ENCODE measurements around the gene DDT.
"Not testable (repeated sequence)": the region's sequence is repeated elsewhere in the genome, so short reads cannot be mapped to it uniquely, and the experiment has no call there.

The DDT gene

GRCh38 chr22:23989583-23990244, 15.5 kb upstream of the DDT start:
- DNase-seq (ENCODE audit: low spot score) = not testable (repeated sequence)

GRCh38 chr22:23986538-23987178, 12.4 kb upstream of the DDT start:
- not testable (repeated sequence) for DNase-seq (ENCODE audit: low spot score)

GRCh38 chr22:23986089-23986488, 11.8 kb upstream of the DDT start:
- not testable (repeated sequence) for DNase-seq (ENCODE audit: low spot score)

- peak; percentile 50 for DNase-seq (ENCODE audit: low spot score)
These were observed 10.2 kb upstream of the DDT start for GRCh38 chr22:23984430-23984829.

GRCh38 chr22:23980567-23980966, 6.3 kb upstream of the DDT start:
- DNase-seq (ENCODE audit: low spot score) = not testable (repeated sequence)

- not testable (repeated sequence) for DNase-seq (ENCODE audit: low spot score)
These were observed 5.5 kb upstream of the DDT start, which contains the start of gene GSTT2 for GRCh38 chr22:23979557-23980240. TSS of gene GSTT2 (plus strand) at chr22:23980134.

GRCh38 chr22:23977304-23977703, 3.1 kb upstream of the DDT start:
- DNase-seq (ENCODE audit: low spot score) = not testable (repeated sequence)

GRCh38 chr22:23974836-23975352, 653 bp upstream of the DDT start:
- DNase-seq (ENCODE audit: low spot score) = not testable (repeated sequence)

- DNase-seq (ENCODE audit: low spot score) = not testable (repeated sequence)
These were observed 2.3 kb downstream of the DDT start for GRCh38 chr22:23971927-23972326.

- DNase-seq (ENCODE audit: low spot score) = no peak
These were observed 3.3 kb downstream of the DDT start for GRCh38 chr22:23970816-23971486.

- peak; percentile 10 for DNase-seq (ENCODE audit: low spot score)
These were observed 4.0 kb downstream of the DDT start for GRCh38 chr22:23970201-23970641.

GRCh38 chr22:23969071-23969470, 5.2 kb downstream of the DDT start:
- no peak for DNase-seq (ENCODE audit: low spot score)

GRCh38 chr22:23966568-23966967, 7.7 kb downstream of the DDT start, which contains the start of gene DDTL:
TSS of gene DDTL (plus strand) at chr22:23966888. CDS start at chr22:23966915, 27 bp downstream.
- DNase-seq (ENCODE audit: low spot score) = not testable (repeated sequence)

- DNase-seq (ENCODE audit: low spot score) = not testable (repeated sequence)
These were observed 8.1 kb downstream of the DDT start for GRCh38 chr22:23966094-23966493.

GRCh38 chr22:23961084-23961771, 13.0 kb downstream of the DDT start, which contains the start of gene GSTT2B:
TSS of gene GSTT2B (minus strand) at chr22:23961195. CDS start at chr22:23961131, 64 bp downstream.
- not testable (repeated sequence) for DNase-seq (ENCODE audit: low spot score)

GRCh38 chr22:23956301-23956900, 17.8 kb downstream of the DDT start:
- peak; percentile 90 for DNase-seq (ENCODE audit: low spot score)

- not testable (repeated sequence) for DNase-seq (ENCODE audit: low spot score)
These were observed 18.4 kb downstream of the DDT start for GRCh38 chr22:23955886-23956285.

GRCh38 chr22:23954991-23955305, 19.3 kb downstream of the DDT start:
- not testable (repeated sequence) for DNase-seq (ENCODE audit: low spot score)

- DNase-seq (ENCODE audit: low spot score) = not testable (repeated sequence)
These were observed 19.8 kb downstream of the DDT start for GRCh38 chr22:23954193-23954990.

- not testable (repeated sequence) for DNase-seq (ENCODE audit: low spot score)
These were observed 20.8 kb downstream of the DDT start for GRCh38 chr22:23953485-23953884.
